ENCODE measurements around the gene BOK. TPM values are rescaled to one million over a fixed set of nuclear protein-coding genes. Genes with fewer than 3 reads are reported as not detected.

BOK gene
- total and polyA plus RNA-seq, 2 donors (not counting 3 experiments of a cell fraction or from before 2014, with no cell fraction given): 76.0 to 95.5 TPM

DNA sequence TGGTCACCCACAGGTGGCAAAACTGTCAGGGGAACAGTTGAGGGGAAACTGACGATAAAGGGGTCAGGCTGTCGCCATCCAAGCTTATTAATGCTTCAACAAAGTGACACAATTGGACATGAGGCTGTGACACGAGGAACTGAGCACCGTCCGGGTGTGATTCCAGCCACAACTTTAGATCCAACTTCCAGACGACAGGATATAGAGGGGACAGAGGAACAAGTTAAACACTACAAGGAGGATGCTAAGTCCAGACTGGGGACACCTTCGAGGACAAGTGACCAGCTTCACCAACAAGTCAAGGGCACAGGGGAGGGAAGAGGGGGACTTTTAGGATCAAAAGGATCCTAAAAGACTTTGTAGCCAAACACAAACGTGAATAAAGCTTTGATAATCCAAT is 23.8 kb downstream of the BOK start:
- dilution Hi-C loops (cut with MboI; ENCODE audit: extremely low pct_ligation_motif_present, low sequenced_read_pairs): no loop called here
- H3K9ac ChIP-seq (replicated peaks; ENCODE audit: extremely low read depth, insufficient read depth, low read length): no peak overlapping the region
- ChIA-PET CTCF (no interaction called here), POLR2A (no interaction called here)
- peaks cover 1% of the 10 kb centered on the region for H3K9me3 ChIP-seq (replicated peaks; ENCODE audit: control insufficient read depth, insufficient read depth, low read length)
- no peaks in the 10 kb centered on the region for H3K9me1 ChIP-seq (replicated peaks; ENCODE audit: control insufficient read depth, extremely low read depth, insufficient read depth, low read length)
- no peak overlapping the region for H3K4me3 ChIP-seq (replicated peaks in 1 of 3; ENCODE audit: insufficient read depth in 1 of 3, low read depth in 1 of 3, low read length in 3 of 3)
- FAIRE-seq: no peak
- no peaks in the 10 kb centered on the region for H3K79me2 ChIP-seq (ENCODE audit: control insufficient read depth, insufficient read depth, low read length)
- H4K20me1 ChIP-seq (replicated peaks; ENCODE audit: control insufficient read depth, extremely low read depth, insufficient read depth, low read length): no peaks in the 10 kb centered on the region
- no TSS peak for BruUV-seq (replicated peaks)
- DNase-seq (ENCODE audit: low read depth, low spot score): no peak
- H3K4me1 ChIP-seq (ENCODE audit: control insufficient read depth, extremely low read depth, insufficient read depth, low read length): no peaks in the 10 kb centered on the region
- H3K4me2 ChIP-seq (ENCODE audit: insufficient read depth, low read length): no peak overlapping the region
- no peak overlapping the region for H3K27ac ChIP-seq (ENCODE audit: insufficient read depth, low read depth, low read length)
- peaks cover 2 to 11% of the 10 kb centered on the region in 2 experiments for H3K36me3 ChIP-seq (ENCODE audit: control insufficient read depth in 2 of 2, extremely low read depth in 1 of 2, insufficient read depth in 2 of 2, low read length in 2 of 2)
- H3K27me3 ChIP-seq (ENCODE audit: control insufficient read depth in 2 of 2, insufficient read depth in 2 of 2, low read length in 2 of 2): no peaks in the 10 kb centered on the region
- H2AFZ ChIP-seq (ENCODE audit: low read depth, low read length): no peak overlapping the region
- intact Hi-C loops (cut with micrococcal nuclease): no loop called here
- TF ChIP-seq, protein P1, sequence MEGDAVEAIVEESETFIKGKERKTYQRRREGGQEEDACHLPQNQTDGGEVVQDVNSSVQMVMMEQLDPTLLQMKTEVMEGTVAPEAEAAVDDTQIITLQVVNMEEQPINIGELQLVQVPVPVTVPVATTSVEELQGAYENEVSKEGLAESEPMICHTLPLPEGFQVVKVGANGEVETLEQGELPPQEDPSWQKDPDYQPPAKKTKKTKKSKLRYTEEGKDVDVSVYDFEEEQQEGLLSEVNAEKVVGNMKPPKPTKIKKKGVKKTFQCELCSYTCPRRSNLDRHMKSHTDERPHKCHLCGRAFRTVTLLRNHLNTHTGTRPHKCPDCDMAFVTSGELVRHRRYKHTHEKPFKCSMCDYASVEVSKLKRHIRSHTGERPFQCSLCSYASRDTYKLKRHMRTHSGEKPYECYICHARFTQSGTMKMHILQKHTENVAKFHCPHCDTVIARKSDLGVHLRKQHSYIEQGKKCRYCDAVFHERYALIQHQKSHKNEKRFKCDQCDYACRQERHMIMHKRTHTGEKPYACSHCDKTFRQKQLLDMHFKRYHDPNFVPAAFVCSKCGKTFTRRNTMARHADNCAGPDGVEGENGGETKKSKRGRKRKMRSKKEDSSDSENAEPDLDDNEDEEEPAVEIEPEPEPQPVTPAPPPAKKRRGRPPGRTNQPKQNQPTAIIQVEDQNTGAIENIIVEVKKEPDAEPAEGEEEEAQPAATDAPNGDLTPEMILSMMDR (IDR thresholded peaks at IDR 0.05; ENCODE audit: extremely low read depth in 1 of 2, insufficient read depth in 1 of 2, low read depth in 1 of 2, low read length in 2 of 2): no peak
- TF ChIP-seq POLR2A (IDR thresholded peaks at IDR 0.05; ENCODE audit: low read depth, low read length) (no peak), JUN (IDR thresholded peaks at IDR 0.05; ENCODE audit: borderline replicate concordance, insufficient read depth, insufficient read length, low read depth) (no peak), POLR2AphosphoS5 (IDR thresholded peaks at IDR 0.05; ENCODE audit: insufficient read depth, low read depth, low read length) (no peak), GATA2 (IDR thresholded peaks at IDR 0.05; ENCODE audit: insufficient read depth, insufficient read length, low read depth, low read length) (no peak)
- TF ChIP-seq, protein P2, sequence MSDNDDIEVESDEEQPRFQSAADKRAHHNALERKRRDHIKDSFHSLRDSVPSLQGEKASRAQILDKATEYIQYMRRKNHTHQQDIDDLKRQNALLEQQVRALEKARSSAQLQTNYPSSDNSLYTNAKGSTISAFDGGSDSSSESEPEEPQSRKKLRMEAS (IDR thresholded peaks at IDR 0.05; ENCODE audit: insufficient read depth, insufficient read length): no peak

DNA sequence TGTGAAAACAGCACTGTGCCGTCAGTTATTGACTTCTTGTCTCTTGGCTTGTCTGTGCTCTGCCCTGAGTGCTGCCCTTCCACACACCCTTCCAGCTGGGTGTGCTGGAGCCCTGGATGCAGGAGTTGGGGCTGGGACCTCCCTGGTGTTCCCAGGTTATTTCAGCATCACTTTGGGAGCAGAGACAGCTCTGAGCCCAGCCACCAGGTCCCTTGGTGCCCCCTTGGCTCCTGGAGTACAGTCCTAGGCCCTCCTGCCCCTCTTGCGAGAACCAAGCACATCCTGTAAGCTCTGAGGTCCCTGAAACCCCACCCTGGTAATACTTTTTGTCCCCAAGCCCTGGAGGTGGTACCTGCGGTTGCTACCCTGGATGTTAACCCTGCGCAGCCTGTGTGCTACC is 24.3 kb downstream of the BOK start:
- Histone ChIP-seq H3K27ac (ENCODE audit: insufficient read depth, low read depth, low read length) (no peak overlapping the region), H3K79me2 (ENCODE audit: control insufficient read depth, insufficient read depth, low read length) (no peaks in the 10 kb centered on the region), H4K20me1 (replicated peaks; ENCODE audit: control insufficient read depth, extremely low read depth, insufficient read depth, low read length) (no peaks in the 10 kb centered on the region), H3K4me2 (ENCODE audit: insufficient read depth, low read length) (no peak overlapping the region), H3K36me3 (ENCODE audit: control insufficient read depth in 2 of 2, extremely low read depth in 1 of 2, insufficient read depth in 2 of 2, low read length in 2 of 2) (peaks cover 2 to 11% of the 10 kb centered on the region in 2 experiments), H3K4me3 (replicated peaks in 1 of 3; ENCODE audit: insufficient read depth in 1 of 3, low read depth in 1 of 3, low read length in 3 of 3) (no peak overlapping the region), H3K9me3 (replicated peaks; ENCODE audit: control insufficient read depth, insufficient read depth, low read length) (peaks cover 2% of the 10 kb centered on the region), H3K9ac (replicated peaks; ENCODE audit: extremely low read depth, insufficient read depth, low read length) (no peak overlapping the region), H3K27me3 (ENCODE audit: control insufficient read depth in 2 of 2, insufficient read depth in 2 of 2, low read length in 2 of 2) (no peaks in the 10 kb centered on the region), H3K4me1 (ENCODE audit: control insufficient read depth, extremely low read depth, insufficient read depth, low read length) (no peaks in the 10 kb centered on the region), H3K9me1 (replicated peaks; ENCODE audit: control insufficient read depth, extremely low read depth, insufficient read depth, low read length) (no peaks in the 10 kb centered on the region), H2AFZ (ENCODE audit: low read depth, low read length) (no peak overlapping the region)
- no TSS peak for BruUV-seq (replicated peaks)
- TF ChIP-seq FOS (IDR thresholded peaks at IDR 0.05; ENCODE audit: borderline replicate concordance, insufficient read depth, low read length) (no peak), POLR2A (IDR thresholded peaks at IDR 0.05; ENCODE audit: low read depth, low read length) (no peak), GATA2 (IDR thresholded peaks at IDR 0.05; ENCODE audit: insufficient read depth, insufficient read length, low read depth, low read length) (no peak), JUN (IDR thresholded peaks at IDR 0.05; ENCODE audit: borderline replicate concordance, insufficient read depth, insufficient read length, low read depth) (no peak), MYC (IDR thresholded peaks at IDR 0.05; ENCODE audit: low read depth, low read length) (no peak), POLR2AphosphoS5 (IDR thresholded peaks at IDR 0.05; ENCODE audit: insufficient read depth, low read depth, low read length) (no peak), EZH2 (IDR thresholded peaks at IDR 0.05; ENCODE audit: borderline replicate concordance, low read depth, low read length, severe bottlenecking) (no peak)
- TF ChIP-seq, protein P1 (IDR thresholded peaks at IDR 0.05; ENCODE audit: extremely low read depth in 1 of 2, insufficient read depth in 1 of 2, low read depth in 1 of 2, low read length in 2 of 2): no peak
- TF ChIP-seq, protein P2 (IDR thresholded peaks at IDR 0.05; ENCODE audit: insufficient read depth, insufficient read length): no peak
- intact Hi-C loops (cut with micrococcal nuclease): no loop called here
- ChIA-PET POLR2A (no interaction called here), CTCF (no interaction called here)
- FAIRE-seq: no peak
- no peak for DNase-seq (ENCODE audit: low read depth, low spot score)
- dilution Hi-C loops (cut with MboI; ENCODE audit: extremely low pct_ligation_motif_present, low sequenced_read_pairs): no loop called here
